Breast epithelium (tissue), 3 donors: ENCODE results near the gene TPX2.

Experiments
- POLR2A ChIP-seq: fragments of 450-650 bp; IDR thresholded peaks from one replicate; pipeline ENCODE4 v1.6.1; 2016; ENCODE audit warnings: antibody characterized with exemption, mild to moderate bottlenecking, moderate library complexity
- POLR2AphosphoS5 ChIP-seq, 3 donors: sonication (generic); formaldehyde crosslinking; IDR thresholded peaks; one replicate each; pipeline ENCODE4 v1.6.1; 2017; ENCODE audit warnings: antibody characterized with exemption in 3 of 3
- TF ChIP-seq, protein P1 (sequence below), 3 donors: fragments of 450-650 bp; IDR thresholded peaks; one replicate each; pipeline ENCODE4 v1.5.1; 2016 to 2017; ENCODE audit warnings: antibody characterized with exemption in 3 of 3, mild to moderate bottlenecking in 3 of 3, moderate library complexity in 3 of 3

DNA sequence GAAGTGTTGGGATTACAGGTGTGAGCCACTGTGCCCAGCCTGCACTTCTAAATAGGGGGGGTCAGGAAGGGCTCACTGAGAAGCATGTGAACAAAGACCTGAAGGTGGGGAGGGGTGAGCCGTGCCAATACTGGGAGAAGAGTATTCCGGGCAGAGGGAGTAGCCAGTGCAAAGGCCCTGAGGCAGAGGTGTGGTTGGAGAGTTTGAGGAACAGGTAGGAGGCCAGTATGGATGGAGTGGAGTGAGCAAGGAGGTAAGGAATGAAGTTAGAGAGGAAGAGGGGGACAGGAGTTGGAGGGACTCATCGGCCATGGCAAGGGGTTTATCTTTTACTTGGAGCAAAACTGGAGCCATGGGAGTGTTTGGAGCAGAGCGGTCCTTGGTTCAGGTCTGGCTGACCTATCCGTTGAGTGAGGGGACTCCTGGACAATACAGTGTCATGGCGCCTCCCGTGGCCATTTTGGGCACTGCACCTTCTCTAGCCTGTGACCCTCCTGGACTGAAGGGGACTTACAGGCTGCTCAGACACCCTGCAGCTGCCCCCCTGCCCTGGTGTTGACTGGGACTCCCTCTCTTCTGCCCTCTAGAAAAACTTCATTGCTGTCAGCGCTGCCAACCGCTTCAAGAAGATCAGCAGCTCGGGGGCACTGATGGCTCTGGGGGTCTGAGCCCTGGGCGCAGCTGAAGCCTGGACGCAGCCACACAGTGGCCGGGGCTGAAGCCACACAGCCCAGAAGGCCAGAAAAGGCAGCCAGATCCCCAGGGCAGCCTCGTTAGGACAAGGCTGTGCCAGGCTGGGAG lies 94.2 kb downstream of the TPX2 start:
- TF ChIP-seq POLR2AphosphoS5 (IDR thresholded peaks at IDR 0.05) (no peak), POLR2A (no peak)
- TF ChIP-seq, protein P1, sequence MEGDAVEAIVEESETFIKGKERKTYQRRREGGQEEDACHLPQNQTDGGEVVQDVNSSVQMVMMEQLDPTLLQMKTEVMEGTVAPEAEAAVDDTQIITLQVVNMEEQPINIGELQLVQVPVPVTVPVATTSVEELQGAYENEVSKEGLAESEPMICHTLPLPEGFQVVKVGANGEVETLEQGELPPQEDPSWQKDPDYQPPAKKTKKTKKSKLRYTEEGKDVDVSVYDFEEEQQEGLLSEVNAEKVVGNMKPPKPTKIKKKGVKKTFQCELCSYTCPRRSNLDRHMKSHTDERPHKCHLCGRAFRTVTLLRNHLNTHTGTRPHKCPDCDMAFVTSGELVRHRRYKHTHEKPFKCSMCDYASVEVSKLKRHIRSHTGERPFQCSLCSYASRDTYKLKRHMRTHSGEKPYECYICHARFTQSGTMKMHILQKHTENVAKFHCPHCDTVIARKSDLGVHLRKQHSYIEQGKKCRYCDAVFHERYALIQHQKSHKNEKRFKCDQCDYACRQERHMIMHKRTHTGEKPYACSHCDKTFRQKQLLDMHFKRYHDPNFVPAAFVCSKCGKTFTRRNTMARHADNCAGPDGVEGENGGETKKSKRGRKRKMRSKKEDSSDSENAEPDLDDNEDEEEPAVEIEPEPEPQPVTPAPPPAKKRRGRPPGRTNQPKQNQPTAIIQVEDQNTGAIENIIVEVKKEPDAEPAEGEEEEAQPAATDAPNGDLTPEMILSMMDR (IDR thresholded peaks at IDR 0.05): peak in 2 of 3 donors; percentile 44 to 66
